Right hindlimb (tissue), 1 donor: ENCODE measurements around the gene TXK.

ENCODE experiments used
- DNase-seq: peaks from one replicate; pipeline ENCODE4 v3.0.0-alpha.2; 2018

The TXK gene

GRCh38 chr4:48100256-48100655 is 33.8 kb downstream of the TXK start:
- DNase-seq = no peak

- no peak for DNase-seq
Measured at GRCh38 chr4:48095441-48095840, 38.6 kb downstream of the TXK start.

GRCh38 chr4:48093991-48094416 is 40.0 kb downstream of the TXK start:
- DNase-seq = no peak

- DNase-seq = no peak
Measured at GRCh38 chr4:48090621-48091020, 43.4 kb downstream of the TXK start.

- no peak for DNase-seq
Measured at GRCh38 chr4:48085821-48086589, 48.0 kb downstream of the TXK start.

- DNase-seq = no peak
Measured at GRCh38 chr4:48082956-48083355, 51.1 kb downstream of the TXK start.

GRCh38 chr4:48081196-48081595 is 52.9 kb downstream of the TXK start:
- DNase-seq = no peak

GRCh38 chr4:48079972-48080391 is 54.1 kb downstream of the TXK start:
- no peak for DNase-seq

- DNase-seq = no peak
Measured at GRCh38 chr4:48078862-48079655, 55.0 kb downstream of the TXK start.

GRCh38 chr4:48078425-48078824 is 55.6 kb downstream of the TXK start:
- DNase-seq = no peak

- DNase-seq = no peak
Measured at GRCh38 chr4:48074657-48075056, 59.4 kb downstream of the TXK start.

GRCh38 chr4:48073567-48074103 is 60.4 kb downstream of the TXK start:
- DNase-seq = no peak

GRCh38 chr4:48071191-48071590 is 62.9 kb downstream of the TXK start:
- no peak for DNase-seq

GRCh38 chr4:48069026-48069425 is 65.0 kb downstream of the TXK start:
- DNase-seq = no peak

GRCh38 chr4:48068182-48068581 is 65.9 kb downstream of the TXK start:
- no peak for DNase-seq

GRCh38 chr4:48067536-48067935 is 66.5 kb downstream of the TXK start:
- DNase-seq = no peak

- DNase-seq = no peak
Measured at GRCh38 chr4:48065587-48066052, 68.4 kb downstream of the TXK start.

- no peak for DNase-seq
Measured at GRCh38 chr4:48064349-48064748, 69.7 kb downstream of the TXK start.

- no peak for DNase-seq
Measured at GRCh38 chr4:48058617-48059530, 75.2 kb downstream of the TXK start.

GRCh38 chr4:48051078-48051477 is 83.0 kb downstream of the TXK start:
- DNase-seq = no peak

- DNase-seq = no peak
Measured at GRCh38 chr4:48049483-48049882, 84.6 kb downstream of the TXK start.

GRCh38 chr4:48047896-48048295 is 86.2 kb downstream of the TXK start:
- DNase-seq = no peak

- DNase-seq = no peak
Measured at GRCh38 chr4:48047421-48047844, 86.6 kb downstream of the TXK start.
